ENCODE measurements around the gene ARHGEF2. TPM values are rescaled to one million over a fixed set of nuclear protein-coding genes. Genes with fewer than 3 reads are reported as not detected.

The ARHGEF2 gene
- total and polyA plus RNA-seq, 7 donors, result 25.8 to 83.9 (median 42.8) TPM

DNA sequence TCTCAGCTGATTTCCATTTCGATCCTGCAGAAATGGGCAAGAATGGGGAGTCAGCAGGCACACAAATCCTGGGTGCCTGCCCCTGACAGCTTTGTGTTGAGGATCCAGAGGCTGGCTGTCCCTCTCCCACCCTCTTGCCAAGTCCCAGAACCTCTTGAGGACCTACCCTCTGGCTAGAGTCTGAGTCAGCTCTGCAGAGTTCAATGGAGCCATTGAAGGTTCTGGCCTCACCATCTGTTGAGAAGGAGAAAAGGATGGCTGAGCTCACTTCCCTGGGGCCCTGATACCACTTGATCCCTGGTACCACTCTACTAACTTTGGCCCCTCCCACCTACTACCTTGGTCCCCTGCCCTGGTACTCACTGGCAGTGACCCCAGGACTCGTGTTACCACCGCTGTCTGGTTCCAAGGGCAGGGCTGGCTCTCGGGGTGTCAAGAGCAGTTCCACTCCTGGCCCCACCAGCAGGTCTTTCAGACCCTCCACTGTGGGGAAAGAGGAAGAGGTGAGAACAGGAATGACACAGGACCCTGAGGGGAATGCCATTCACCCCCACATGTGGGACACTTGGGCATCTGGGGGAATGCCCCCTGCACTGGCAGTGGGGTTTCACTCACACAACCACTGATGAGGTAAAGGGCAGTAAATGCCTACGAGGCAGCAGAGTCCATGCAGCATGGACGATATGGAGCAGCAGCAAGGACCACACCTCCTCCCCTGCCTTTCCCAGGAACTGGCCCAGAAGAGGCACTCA lies 26.4 kb downstream of the ARHGEF2 start:
- 83 to 85% methylated on average over 6 of the region's 6 CpGs for WGBS, 2 donors
- Histone ChIP-seq H3K27ac (no peak overlapping the region), H3K27me3 (no peaks in the 10 kb centered on the region), H3K4me3 (no peak overlapping the region), H3K36me3 (peaks cover 44 to 99% (median 80%) of the 10 kb centered on the region in 4 donors), H3K9me3 (no peaks in the 10 kb centered on the region), H3K4me1 (no peaks in the 10 kb centered on the region)
- DNase-seq, result no peak
- TF ChIP-seq, protein P1, sequence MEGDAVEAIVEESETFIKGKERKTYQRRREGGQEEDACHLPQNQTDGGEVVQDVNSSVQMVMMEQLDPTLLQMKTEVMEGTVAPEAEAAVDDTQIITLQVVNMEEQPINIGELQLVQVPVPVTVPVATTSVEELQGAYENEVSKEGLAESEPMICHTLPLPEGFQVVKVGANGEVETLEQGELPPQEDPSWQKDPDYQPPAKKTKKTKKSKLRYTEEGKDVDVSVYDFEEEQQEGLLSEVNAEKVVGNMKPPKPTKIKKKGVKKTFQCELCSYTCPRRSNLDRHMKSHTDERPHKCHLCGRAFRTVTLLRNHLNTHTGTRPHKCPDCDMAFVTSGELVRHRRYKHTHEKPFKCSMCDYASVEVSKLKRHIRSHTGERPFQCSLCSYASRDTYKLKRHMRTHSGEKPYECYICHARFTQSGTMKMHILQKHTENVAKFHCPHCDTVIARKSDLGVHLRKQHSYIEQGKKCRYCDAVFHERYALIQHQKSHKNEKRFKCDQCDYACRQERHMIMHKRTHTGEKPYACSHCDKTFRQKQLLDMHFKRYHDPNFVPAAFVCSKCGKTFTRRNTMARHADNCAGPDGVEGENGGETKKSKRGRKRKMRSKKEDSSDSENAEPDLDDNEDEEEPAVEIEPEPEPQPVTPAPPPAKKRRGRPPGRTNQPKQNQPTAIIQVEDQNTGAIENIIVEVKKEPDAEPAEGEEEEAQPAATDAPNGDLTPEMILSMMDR (IDR thresholded peaks at IDR 0.05), result no peak
- TF ChIP-seq POLR2AphosphoS5 (IDR thresholded peaks at IDR 0.05) (no peak), POLR2A (IDR thresholded peaks at IDR 0.05) (no peak), EP300 (IDR thresholded peaks at IDR 0.05) (no peak)
- intact Hi-C loops (cut with DNase I), result no loop called here

DNA sequence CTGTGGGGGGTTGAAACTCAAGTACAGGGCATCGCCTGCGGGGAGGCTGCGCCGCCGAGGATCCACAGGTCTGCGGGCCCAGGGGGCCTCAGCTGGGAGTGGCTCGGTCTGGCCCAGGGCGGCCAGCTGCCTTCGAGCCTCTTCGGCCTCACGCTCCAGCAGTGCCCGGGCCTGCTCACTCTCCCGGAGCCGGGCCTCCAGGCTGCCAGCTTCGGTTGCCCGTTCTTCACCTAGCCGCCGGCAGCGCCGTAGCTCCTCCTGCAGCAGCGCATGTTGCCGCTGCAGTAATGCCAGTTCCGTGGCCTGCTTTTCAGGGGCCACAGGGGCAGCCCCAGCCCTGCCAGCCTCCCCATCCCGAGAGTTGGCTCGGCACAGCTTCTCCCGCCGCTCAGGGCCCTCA lies 27.5 kb downstream of the ARHGEF2 start:
- H3K9me3 ChIP-seq, result no peaks in the 10 kb centered on the region
- no peaks in the 10 kb centered on the region for H3K4me1 ChIP-seq
- no peak overlapping the region for H3K4me3 ChIP-seq
- peaks cover 44 to 95% (median 78%) of the 10 kb centered on the region in 4 donors for H3K36me3 ChIP-seq
- DNase-seq, result no peak
- intact Hi-C loops (cut with DNase I), result no loop called here
- no peak overlapping the region for H3K27ac ChIP-seq
- no peaks in the 10 kb centered on the region for H3K27me3 ChIP-seq
- TF ChIP-seq, protein P1 (IDR thresholded peaks at IDR 0.05), result no peak
- no peak for TF ChIP-seq POLR2AphosphoS5 (IDR thresholded peaks at IDR 0.05)
- TF ChIP-seq EP300 (IDR thresholded peaks at IDR 0.05), result no peak
- TF ChIP-seq POLR2A (IDR thresholded peaks at IDR 0.05), result no peak
- 96 to 98% methylated on average over 27 of the region's 27 CpGs for WGBS, 2 donors

DNA sequence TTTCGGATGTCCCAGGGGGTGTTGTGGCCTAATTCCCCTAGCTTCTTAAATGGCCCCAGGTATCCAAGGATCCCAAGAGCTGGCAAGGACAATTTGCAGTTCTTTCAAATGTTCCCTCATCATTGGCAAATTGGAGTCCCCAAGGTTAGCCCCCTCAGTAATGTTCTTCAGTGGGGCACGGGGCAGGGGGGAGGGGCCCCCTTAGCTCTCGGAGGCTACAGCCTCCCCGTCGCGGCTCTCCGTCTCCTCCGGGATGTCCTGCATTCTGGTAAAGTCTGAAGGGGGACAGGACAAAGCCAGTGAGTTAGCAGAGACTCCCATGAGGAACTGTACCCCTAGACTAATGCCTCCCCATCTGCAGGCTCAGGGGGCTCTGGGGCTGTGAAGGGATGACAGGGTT lies 30.6 kb downstream of the ARHGEF2 start:
- TF ChIP-seq POLR2AphosphoS5 (IDR thresholded peaks at IDR 0.05), result no peak
- DNase-seq, result peak; percentile 40
- H3K27ac ChIP-seq, result no peak overlapping the region
- H3K36me3 ChIP-seq, result peaks cover 29 to 65% (median 58%) of the 10 kb centered on the region in 4 donors
- no peaks in the 10 kb centered on the region for H3K27me3 ChIP-seq
- 96% methylated on average over 8 of the region's 8 CpGs for WGBS, 2 donors
- no peak overlapping the region for H3K4me3 ChIP-seq
- peaks cover 0 to under 1% (median 0%) of the 10 kb centered on the region in 4 donors for H3K4me1 ChIP-seq
- no peaks in the 10 kb centered on the region for H3K9me3 ChIP-seq
- intact Hi-C loops (cut with DNase I), result no loop called here

DNA sequence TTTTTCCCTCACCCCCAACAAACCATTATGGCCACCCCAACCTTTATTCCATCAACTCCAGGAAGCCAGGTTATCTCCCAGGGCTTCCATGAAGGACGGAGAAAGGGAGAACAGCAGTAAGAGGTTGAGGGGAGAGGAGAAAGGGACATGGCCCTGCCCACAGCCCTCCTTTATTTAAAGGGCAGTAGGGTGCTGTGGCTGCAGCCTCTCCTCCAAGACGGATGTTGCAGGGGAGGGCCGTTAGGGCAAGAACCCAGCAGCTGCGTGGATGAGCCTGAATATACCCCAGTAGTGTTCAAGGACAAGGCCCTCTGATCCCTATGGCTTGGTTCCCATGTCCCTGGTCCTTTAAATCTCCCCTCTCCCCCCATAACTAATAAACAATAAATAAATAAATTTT lies 31.1 kb downstream of the ARHGEF2 start:
- Histone ChIP-seq H3K4me1 (peaks cover 0 to 4% (median 0%) of the 10 kb centered on the region in 4 donors), H3K27ac (no peak overlapping the region), H3K9me3 (no peaks in the 10 kb centered on the region), H3K36me3 (peaks cover 24 to 60% (median 54%) of the 10 kb centered on the region in 4 donors), H3K27me3 (no peaks in the 10 kb centered on the region), H3K4me3 (no peak overlapping the region)
- 77 to 82% methylated on average over 4 of the region's 4 CpGs for WGBS, 2 donors
- DNase-seq, result peak; percentile 43
- no peak for TF ChIP-seq POLR2A (IDR thresholded peaks at IDR 0.05)
- no peak for TF ChIP-seq POLR2AphosphoS5 (IDR thresholded peaks at IDR 0.05)
- TF ChIP-seq, protein P1 (IDR thresholded peaks at IDR 0.05), result no peak
- no peak for TF ChIP-seq EP300 (IDR thresholded peaks at IDR 0.05)
- intact Hi-C loops (cut with DNase I), result no loop called here

DNA sequence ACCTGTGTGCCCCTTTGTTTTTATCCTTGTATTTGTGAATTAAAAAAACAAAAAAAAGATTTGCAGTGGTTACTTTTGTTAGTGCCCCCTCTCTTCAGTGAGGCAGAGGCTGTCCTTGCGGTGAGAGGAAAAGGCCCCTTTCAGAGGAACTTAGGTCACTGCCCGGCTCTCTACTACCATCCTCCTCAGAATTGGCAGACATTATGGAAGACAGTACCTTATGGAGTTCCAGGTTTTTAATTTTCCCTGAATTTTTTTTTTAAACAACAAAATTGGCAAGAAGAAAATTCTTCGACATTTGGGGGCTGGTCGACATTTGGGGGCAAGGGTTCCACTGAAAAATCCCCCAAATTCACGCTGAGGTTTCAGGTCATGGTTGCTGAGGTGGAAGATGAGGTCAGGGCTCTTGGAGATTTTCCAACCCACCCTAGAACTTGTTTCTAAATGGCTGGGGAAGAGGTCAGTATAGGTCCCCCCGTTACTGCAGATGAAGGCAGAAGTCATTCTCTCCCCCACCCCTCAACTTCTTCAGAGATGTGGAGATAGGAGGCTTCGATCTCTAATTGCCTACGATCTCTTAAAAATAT lies 31.6 kb downstream of the ARHGEF2 start:
- H3K4me1 ChIP-seq, result peaks cover 0 to 4% (median 0%) of the 10 kb centered on the region in 4 donors
- H3K27ac ChIP-seq, result no peak overlapping the region
- intact Hi-C loops (cut with DNase I), result no loop called here

More for the DNA sequence above, 31.6 kb downstream of the ARHGEF2 start:
- Histone ChIP-seq H3K4me3 (no peak overlapping the region), H3K36me3 (peaks cover 22 to 55% (median 48%) of the 10 kb centered on the region in 4 donors), H3K27me3 (no peaks in the 10 kb centered on the region), H3K9me3 (no peaks in the 10 kb centered on the region)
- 78 to 83% methylated on average over 8 of the region's 8 CpGs for WGBS, 2 donors
- TF ChIP-seq, protein P1 (IDR thresholded peaks at IDR 0.05), result no peak
- TF ChIP-seq EP300 (IDR thresholded peaks at IDR 0.05) (no peak), POLR2A (IDR thresholded peaks at IDR 0.05) (no peak), POLR2AphosphoS5 (IDR thresholded peaks at IDR 0.05) (no peak)
- DNase-seq, result peak; percentile 27
